HFFc6 (cell line): Measurements from ENCODE around the gene CRYBB1. TPM values are rescaled to one million over a fixed set of nuclear protein-coding genes. Genes with fewer than 3 reads are reported as not detected.
A peak's percentile ranks its signal among the peaks of the same experiment; 100 is the strongest.

Experiments used
- DNase-seq: peaks from one replicate; pipeline ENCODE4 v3.0.0-alpha.2; 2018
- H3K27ac Mint-ChIP-seq: 2 replicates; pipeline ENCODE4 v1.8.0; 2020; ENCODE audit warnings: mild to moderate bottlenecking, mixed read lengths
- H3K27me3 Mint-ChIP-seq: 2 replicates; pipeline ENCODE4 v1.8.0; 2021; ENCODE audit warnings: mild to moderate bottlenecking, moderate library complexity, mixed read lengths; ENCODE audit not compliant: insufficient read depth
- H3K36me3 Mint-ChIP-seq: 2 replicates; pipeline ENCODE4 v1.8.0; 2021; ENCODE audit warnings: low read depth, mixed read lengths
- H3K4me1 Mint-ChIP-seq: 2 replicates; pipeline ENCODE4 v1.8.0; 2020; ENCODE audit warnings: low read depth, mixed read lengths
- H3K4me3 Mint-ChIP-seq: 2 replicates; pipeline ENCODE4 v1.8.0; 2020; ENCODE audit warnings: mild to moderate bottlenecking, moderate library complexity, mixed read lengths
- H3K9me3 Mint-ChIP-seq: 2 replicates; pipeline ENCODE4 v1.8.0; 2020; ENCODE audit warnings: mild to moderate bottlenecking, mixed read lengths
- total RNA-seq, 6 experiments: library from RNA; stranded (reverse); fragmentation: NEBNext Ultra II Directional; extraction: Animal tissue kit (Norgen Biotek cat#: 25700); gene quantifications; 2 replicates in 1 of 6; 3 replicates in 5 of 6; pipeline ENCODE4 v1.2.3, GENCODE V29; 2021
- TF ChIP-seq, protein P1 (sequence below): fragments of 200-600 bp; sonication (generic); IDR thresholded peaks from 2 replicates; pipeline ENCODE4 v1.5.0; 2021; ENCODE audit warnings: antibody characterized with exemption, mild to moderate bottlenecking

Gene CRYBB1
- total RNA-seq, 6 experiments from 2014 or later, result not detected

- H3K27ac Mint-ChIP-seq, result peak overlapping the region; percentile 42; the same call in 1 of the 2 replicates
- peaks cover 2% of the 10 kb centered on the region for H3K27me3 Mint-ChIP-seq
- no peak overlapping the region for H3K4me3 Mint-ChIP-seq
- no peak for DNase-seq
- H3K9me3 Mint-ChIP-seq, result no peaks in the 10 kb centered on the region
- H3K4me1 Mint-ChIP-seq, result peaks cover 46% of the 10 kb centered on the region
- peaks cover 33% of the 10 kb centered on the region for H3K36me3 Mint-ChIP-seq
- TF ChIP-seq, protein P1, sequence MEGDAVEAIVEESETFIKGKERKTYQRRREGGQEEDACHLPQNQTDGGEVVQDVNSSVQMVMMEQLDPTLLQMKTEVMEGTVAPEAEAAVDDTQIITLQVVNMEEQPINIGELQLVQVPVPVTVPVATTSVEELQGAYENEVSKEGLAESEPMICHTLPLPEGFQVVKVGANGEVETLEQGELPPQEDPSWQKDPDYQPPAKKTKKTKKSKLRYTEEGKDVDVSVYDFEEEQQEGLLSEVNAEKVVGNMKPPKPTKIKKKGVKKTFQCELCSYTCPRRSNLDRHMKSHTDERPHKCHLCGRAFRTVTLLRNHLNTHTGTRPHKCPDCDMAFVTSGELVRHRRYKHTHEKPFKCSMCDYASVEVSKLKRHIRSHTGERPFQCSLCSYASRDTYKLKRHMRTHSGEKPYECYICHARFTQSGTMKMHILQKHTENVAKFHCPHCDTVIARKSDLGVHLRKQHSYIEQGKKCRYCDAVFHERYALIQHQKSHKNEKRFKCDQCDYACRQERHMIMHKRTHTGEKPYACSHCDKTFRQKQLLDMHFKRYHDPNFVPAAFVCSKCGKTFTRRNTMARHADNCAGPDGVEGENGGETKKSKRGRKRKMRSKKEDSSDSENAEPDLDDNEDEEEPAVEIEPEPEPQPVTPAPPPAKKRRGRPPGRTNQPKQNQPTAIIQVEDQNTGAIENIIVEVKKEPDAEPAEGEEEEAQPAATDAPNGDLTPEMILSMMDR, result no peak
Measured at GRCh38 chr22:26580240-26580962, 37.4 kb downstream of the CRYBB1 start.

- H3K27ac Mint-ChIP-seq, result no peak overlapping the region; the same call in 1 of the 2 replicates
- no peak overlapping the region for H3K4me3 Mint-ChIP-seq
- DNase-seq, result no peak
- peaks cover 2% of the 10 kb centered on the region; the same call in 1 of the 2 replicates for H3K27me3 Mint-ChIP-seq
- peaks cover 33% of the 10 kb centered on the region for H3K36me3 Mint-ChIP-seq
- H3K9me3 Mint-ChIP-seq, result no peaks in the 10 kb centered on the region
- peaks cover 36% of the 10 kb centered on the region for H3K4me1 Mint-ChIP-seq
- TF ChIP-seq, protein P1, result no peak
Measured at GRCh38 chr22:26579331-26579886, 38.4 kb downstream of the CRYBB1 start.

- Mint-ChIP-seq H3K9me3 (no peaks in the 10 kb centered on the region), H3K27me3 (peaks cover 5% of the 10 kb centered on the region; the same call in 1 of the 2 replicates), H3K27ac (no peak overlapping the region), H3K4me1 (peaks cover 35% of the 10 kb centered on the region), H3K36me3 (peaks cover 35% of the 10 kb centered on the region), H3K4me3 (no peak overlapping the region)
- TF ChIP-seq, protein P1, result no peak
- DNase-seq, result no peak
Measured at GRCh38 chr22:26577081-26577480, 40.7 kb downstream of the CRYBB1 start.

DNA sequence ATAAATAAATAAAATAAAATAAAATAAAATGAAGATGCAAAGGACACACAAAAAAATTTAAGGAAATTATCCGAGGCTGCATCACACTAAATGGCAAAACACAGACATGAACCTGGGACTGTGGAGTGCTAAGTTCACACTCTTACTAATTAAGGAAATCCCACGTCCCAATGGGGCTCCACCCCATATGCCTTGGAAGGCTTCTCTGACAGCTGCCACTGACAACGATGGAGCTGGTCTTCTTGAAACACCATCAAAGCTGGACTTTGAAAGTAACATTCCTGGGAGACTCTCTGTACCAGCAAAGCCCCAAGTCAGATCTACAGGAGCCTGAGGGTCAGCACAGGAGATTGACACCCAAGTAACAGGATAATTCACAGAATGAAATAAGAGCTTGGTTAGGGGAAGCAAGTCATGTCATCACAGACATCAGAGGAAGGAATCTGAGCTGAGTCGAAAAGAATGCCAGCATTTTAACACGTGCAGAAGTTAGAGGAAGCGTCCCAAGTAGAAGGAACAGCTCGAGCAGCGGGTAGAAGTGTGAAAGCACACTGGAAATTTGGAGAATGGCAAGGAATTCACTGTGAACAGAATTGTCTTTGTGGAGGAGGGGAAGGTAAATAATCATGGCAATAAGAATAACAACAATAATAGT lies 41.7 kb downstream of the CRYBB1 start:
- H3K27ac Mint-ChIP-seq, result peak overlapping the region; percentile 9; the same call in 1 of the 2 replicates
- no peak overlapping the region for H3K4me3 Mint-ChIP-seq
- H3K27me3 Mint-ChIP-seq, result peaks cover 5% of the 10 kb centered on the region
- TF ChIP-seq, protein P1, result no peak
- H3K9me3 Mint-ChIP-seq, result no peaks in the 10 kb centered on the region
- H3K4me1 Mint-ChIP-seq, result peaks cover 32% of the 10 kb centered on the region
- H3K36me3 Mint-ChIP-seq, result peaks cover 34% of the 10 kb centered on the region
- no peak for DNase-seq

DNA sequence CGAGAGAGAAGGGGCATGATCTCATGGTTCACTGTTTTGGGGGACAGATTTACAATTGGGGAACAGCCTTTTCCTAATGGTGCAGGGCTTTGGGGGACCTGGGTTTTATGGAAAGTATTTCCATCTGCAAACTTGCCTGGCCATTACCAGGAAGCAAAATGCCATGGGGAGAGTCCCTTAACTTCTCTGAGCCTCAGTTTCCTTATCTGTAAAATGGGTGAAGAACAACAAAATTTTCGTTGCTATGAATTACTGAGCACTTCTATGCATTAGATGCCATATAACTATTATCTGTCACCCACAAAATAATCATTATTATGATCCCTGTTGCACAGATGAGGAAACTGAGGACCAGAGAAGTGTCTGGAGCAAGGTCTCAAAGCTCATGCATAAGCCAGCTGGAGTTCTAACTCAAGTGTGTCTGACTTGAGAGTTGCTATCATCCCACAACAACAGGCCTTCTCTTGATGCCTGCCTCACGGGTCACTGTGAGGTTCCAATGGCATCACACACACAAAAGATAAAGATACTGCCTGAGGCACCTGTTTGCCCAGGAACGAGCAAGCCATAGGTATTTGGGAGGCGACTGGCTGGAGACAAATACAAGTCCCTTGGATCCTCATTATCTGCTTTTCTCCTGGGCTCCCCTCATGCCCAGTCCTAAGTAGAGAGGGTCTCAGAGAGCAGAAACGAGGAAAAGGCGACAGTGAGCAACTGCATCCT lies 43.7 kb downstream of the CRYBB1 start:
- peaks cover 28% of the 10 kb centered on the region for H3K4me1 Mint-ChIP-seq

More for the DNA sequence above, 43.7 kb downstream of the CRYBB1 start:
- DNase-seq, result no peak
- Mint-ChIP-seq H3K36me3 (peaks cover 33% of the 10 kb centered on the region), H3K27ac (no peak overlapping the region), H3K4me3 (no peak overlapping the region), H3K9me3 (no peaks in the 10 kb centered on the region), H3K27me3 (peaks cover 2% of the 10 kb centered on the region)
- TF ChIP-seq, protein P1, result no peak
